ENCODE results near the gene APOA5.

The APOA5 gene

GRCh38 chr11:116829525-116830183, 38.0 kb upstream of the APOA5 start, which contains the start of gene APOC3:
APOC3 (plus strand) TSS chr11:116829907; CDS start chr11:116830583, 676 bp downstream.
- Histone ChIP-seq H3K4me3 (no peak within 1 kb of the TSS), H3K27ac (no peak within 1 kb of the TSS), H3K9ac (ENCODE audit: insufficient read length) (no peak within 1 kb of the TSS), H3K9me3 (ENCODE audit: low read depth, low read length) (no peaks in the 10 kb centered on the region), H3K36me3 (ENCODE audit: insufficient read depth, low read length) (no peaks in the 10 kb centered on the region)
- no peak for DNase-seq (ENCODE audit: low read depth, low spot score)
- TF ChIP-seq POLR2AphosphoS5 (IDR thresholded peaks at IDR 0.05; ENCODE audit: borderline replicate concordance, low read depth, low read length) = no peak
- no peak for TF ChIP-seq EZH2 (IDR thresholded peaks at IDR 0.05)
- TF ChIP-seq FOXP2 (optimal IDR thresholded peaks at IDR 0.05; ENCODE audit: control extremely low read depth, extremely low read length, insufficient read depth) = no peak

GRCh38 chr11:116828632-116829524, 37.2 kb upstream of the APOA5 start:
- Histone ChIP-seq H3K4me3 (no peak overlapping the region), H3K36me3 (ENCODE audit: insufficient read depth, low read length) (no peaks in the 10 kb centered on the region), H3K9me3 (ENCODE audit: low read depth, low read length) (no peaks in the 10 kb centered on the region), H3K27ac (no peak overlapping the region), H3K9ac (ENCODE audit: insufficient read length) (no peak overlapping the region)
- TF ChIP-seq POLR2AphosphoS5 (IDR thresholded peaks at IDR 0.05; ENCODE audit: borderline replicate concordance, low read depth, low read length) (no peak), FOXP2 (optimal IDR thresholded peaks at IDR 0.05; ENCODE audit: control extremely low read depth, extremely low read length, insufficient read depth) (no peak), EZH2 (IDR thresholded peaks at IDR 0.05) (no peak)
- DNase-seq (ENCODE audit: low read depth, low spot score) = no peak

GRCh38 chr11:116827461-116827860, 35.8 kb upstream of the APOA5 start:
- TF ChIP-seq FOXP2 (optimal IDR thresholded peaks at IDR 0.05; ENCODE audit: control extremely low read depth, extremely low read length, insufficient read depth) (no peak), POLR2AphosphoS5 (IDR thresholded peaks at IDR 0.05; ENCODE audit: borderline replicate concordance, low read depth, low read length) (no peak), EZH2 (IDR thresholded peaks at IDR 0.05) (no peak)
- Histone ChIP-seq H3K9ac (ENCODE audit: insufficient read length) (no peak overlapping the region), H3K36me3 (ENCODE audit: insufficient read depth, low read length) (no peaks in the 10 kb centered on the region), H3K27ac (no peak overlapping the region), H3K4me3 (no peak overlapping the region), H3K9me3 (ENCODE audit: low read depth, low read length) (no peaks in the 10 kb centered on the region)
- DNase-seq (ENCODE audit: low read depth, low spot score) = no peak

GRCh38 chr11:116826751-116827431, 35.2 kb upstream of the APOA5 start:
- no peak overlapping the region for H3K27ac ChIP-seq
- TF ChIP-seq FOXP2 (optimal IDR thresholded peaks at IDR 0.05; ENCODE audit: control extremely low read depth, extremely low read length, insufficient read depth) = no peak
- no peak for TF ChIP-seq EZH2 (IDR thresholded peaks at IDR 0.05)
- TF ChIP-seq POLR2AphosphoS5 (IDR thresholded peaks at IDR 0.05; ENCODE audit: borderline replicate concordance, low read depth, low read length) = no peak
- no peaks in the 10 kb centered on the region for H3K36me3 ChIP-seq (ENCODE audit: insufficient read depth, low read length)
- no peaks in the 10 kb centered on the region for H3K9me3 ChIP-seq (ENCODE audit: low read depth, low read length)
- no peak overlapping the region for H3K4me3 ChIP-seq
- no peak overlapping the region for H3K9ac ChIP-seq (ENCODE audit: insufficient read length)
- no peak for DNase-seq (ENCODE audit: low read depth, low spot score)

- no peaks in the 10 kb centered on the region for H3K36me3 ChIP-seq (ENCODE audit: insufficient read depth, low read length)
- H3K27ac ChIP-seq = no peak overlapping the region
- no peak overlapping the region for H3K4me3 ChIP-seq
- no peak for TF ChIP-seq EZH2 (IDR thresholded peaks at IDR 0.05)
- no peak for TF ChIP-seq FOXP2 (optimal IDR thresholded peaks at IDR 0.05; ENCODE audit: control extremely low read depth, extremely low read length, insufficient read depth)
- TF ChIP-seq POLR2AphosphoS5 (IDR thresholded peaks at IDR 0.05; ENCODE audit: borderline replicate concordance, low read depth, low read length) = no peak
- DNase-seq (ENCODE audit: low read depth, low spot score) = no peak
- no peaks in the 10 kb centered on the region for H3K9me3 ChIP-seq (ENCODE audit: low read depth, low read length)
- H3K9ac ChIP-seq (ENCODE audit: insufficient read length) = no peak overlapping the region
These were observed 34.4 kb upstream of the APOA5 start for GRCh38 chr11:116825854-116826750.

GRCh38 chr11:116825434-116825833, 33.8 kb upstream of the APOA5 start:
- Histone ChIP-seq H3K9me3 (ENCODE audit: low read depth, low read length) (no peaks in the 10 kb centered on the region), H3K27ac (no peak overlapping the region), H3K9ac (ENCODE audit: insufficient read length) (no peak overlapping the region), H3K36me3 (ENCODE audit: insufficient read depth, low read length) (no peaks in the 10 kb centered on the region), H3K4me3 (no peak overlapping the region)
- no peak for DNase-seq (ENCODE audit: low read depth, low spot score)
- TF ChIP-seq FOXP2 (optimal IDR thresholded peaks at IDR 0.05; ENCODE audit: control extremely low read depth, extremely low read length, insufficient read depth) (no peak), POLR2AphosphoS5 (IDR thresholded peaks at IDR 0.05; ENCODE audit: borderline replicate concordance, low read depth, low read length) (no peak), EZH2 (IDR thresholded peaks at IDR 0.05) (no peak)

GRCh38 chr11:116823031-116823843, 31.6 kb upstream of the APOA5 start, which contains the start of gene APOA4:
APOA4 (minus strand) TSS chr11:116823304; CDS start chr11:116823191, 113 bp downstream.
- H3K27ac ChIP-seq = no peak within 1 kb of the TSS
- H3K9ac ChIP-seq (ENCODE audit: insufficient read length) = no peak within 1 kb of the TSS
- H3K36me3 ChIP-seq (ENCODE audit: insufficient read depth, low read length) = no peaks in the 10 kb centered on the region
- H3K9me3 ChIP-seq (ENCODE audit: low read depth, low read length) = no peaks in the 10 kb centered on the region
- TF ChIP-seq EZH2 (IDR thresholded peaks at IDR 0.05) (no peak), POLR2AphosphoS5 (IDR thresholded peaks at IDR 0.05; ENCODE audit: borderline replicate concordance, low read depth, low read length) (no peak), FOXP2 (optimal IDR thresholded peaks at IDR 0.05; ENCODE audit: control extremely low read depth, extremely low read length, insufficient read depth) (no peak)
- H3K4me3 ChIP-seq = no peak within 1 kb of the TSS
- no peak for DNase-seq (ENCODE audit: low read depth, low spot score)

All from SK-N-MC (cell line).